TTC549 (cell line): ENCODE measurements around the gene CNTNAP2.

Source experiments
- FAIRE-seq: peaks from 2 replicates; lab custom pipeline; 2012; peaks lifted over from hg19 to GRCh38; lab: Jason Lieb, UNC

The CNTNAP2 gene

GRCh38 chr7:146424084-146424483 is 307.5 kb downstream of the CNTNAP2 start:
- FAIRE-seq: no peak

GRCh38 chr7:146433501-146433900 is 316.9 kb downstream of the CNTNAP2 start:
- no peak for FAIRE-seq

GRCh38 chr7:146443102-146443501 is 326.5 kb downstream of the CNTNAP2 start:
- no peak for FAIRE-seq

GRCh38 chr7:146449625-146450024 is 333.0 kb downstream of the CNTNAP2 start:
- FAIRE-seq: no peak

- no peak for FAIRE-seq
Measured at GRCh38 chr7:146455091-146455655, 338.6 kb downstream of the CNTNAP2 start.

GRCh38 chr7:146479040-146479439 is 362.4 kb downstream of the CNTNAP2 start:
- FAIRE-seq: no peak

- FAIRE-seq: no peak
Measured at GRCh38 chr7:146486519-146486918, 369.9 kb downstream of the CNTNAP2 start.

GRCh38 chr7:146492017-146492416 is 375.4 kb downstream of the CNTNAP2 start:
- FAIRE-seq: no peak

- FAIRE-seq: no peak
Measured at GRCh38 chr7:146494952-146495596, 378.5 kb downstream of the CNTNAP2 start.

GRCh38 chr7:146496657-146497056 is 380.1 kb downstream of the CNTNAP2 start:
- FAIRE-seq: no peak

GRCh38 chr7:146499970-146500369 is 383.4 kb downstream of the CNTNAP2 start:
- no peak for FAIRE-seq

GRCh38 chr7:146503844-146504243 is 387.2 kb downstream of the CNTNAP2 start:
- FAIRE-seq: no peak

GRCh38 chr7:146510088-146510680 is 393.6 kb downstream of the CNTNAP2 start:
- no peak for FAIRE-seq

- no peak for FAIRE-seq
Measured at GRCh38 chr7:146514304-146514703, 397.7 kb downstream of the CNTNAP2 start.

GRCh38 chr7:146528581-146528980 is 412.0 kb downstream of the CNTNAP2 start:
- FAIRE-seq: no peak

GRCh38 chr7:146539836-146540235 is 423.2 kb downstream of the CNTNAP2 start:
- FAIRE-seq: no peak

GRCh38 chr7:146542101-146542500 is 425.5 kb downstream of the CNTNAP2 start:
- FAIRE-seq: no peak

- no peak for FAIRE-seq
Measured at GRCh38 chr7:146544748-146545147, 428.1 kb downstream of the CNTNAP2 start.

GRCh38 chr7:146548816-146549215 is 432.2 kb downstream of the CNTNAP2 start:
- FAIRE-seq: no peak

GRCh38 chr7:146554556-146554955 is 438.0 kb downstream of the CNTNAP2 start:
- no peak for FAIRE-seq

GRCh38 chr7:146557971-146558469 is 441.4 kb downstream of the CNTNAP2 start:
- FAIRE-seq: no peak

GRCh38 chr7:146565872-146566271 is 449.3 kb downstream of the CNTNAP2 start:
- no peak for FAIRE-seq

- FAIRE-seq: no peak
Measured at GRCh38 chr7:146575903-146576302, 459.3 kb downstream of the CNTNAP2 start.

GRCh38 chr7:146591976-146592375 is 475.4 kb downstream of the CNTNAP2 start:
- no peak for FAIRE-seq
